Panc1 (cell line): ENCODE results near the gene ACSBG1. TPM values are rescaled to one million over a fixed set of nuclear protein-coding genes. Genes with fewer than 3 reads are reported as not detected.

ENCODE experiments used
- ATAC-seq: fragments of 200-7000 bp; cut with Tn5 transposase; 2 replicates; pipeline ENCODE4 v1.9.1; 2020; ENCODE audit warnings: mild to moderate bottlenecking, moderate library complexity
- BruUV-seq: library from RNA; stranded (reverse); fragments of 400-500 nt; replicated peaks from 2 replicates; lab custom pipeline; 2021; lab: Mats Ljungman, UMichigan
- CTCF ChIA-PET: fragments of 300-600 bp; sonication (Branson Sonifier 250); formaldehyde crosslinking; loops from one replicate; lab custom pipeline; 2022; ENCODE audit warnings: antibody characterized with exemption; lab: Charles Lee
- POLR2A ChIA-PET: fragments of 300-600 bp; sonication (Branson Sonifier 250); formaldehyde crosslinking; loops from one replicate; lab custom pipeline; 2022; ENCODE audit warnings: antibody characterized with exemption; lab: Charles Lee
- DNase-seq: peaks from one replicate; pipeline ENCODE4 v3.0.0-alpha.2; 2010; ENCODE audit warnings: low read depth, low spot score
- H3K27ac ChIP-seq: 2 replicates; pipeline ENCODE4 v1.5.1; 2011; ENCODE audit warnings: mild to moderate bottlenecking, low read length, inconsistent platforms
- H3K27me3 ChIP-seq: fragments of 200-500 bp; sonication (Bioruptor generic); 2 replicates; pipeline ENCODE4 v1.6.0; 2014; ENCODE audit warnings: low read length, inconsistent platforms; ENCODE audit not compliant: control insufficient read depth, insufficient read depth
- H3K36me3 ChIP-seq: fragments of 200-500 bp; sonication (Bioruptor generic); 2 replicates; pipeline ENCODE4 v1.5.1; 2014; ENCODE audit warnings: inconsistent platforms, mild to moderate bottlenecking, low read length, moderate library complexity; ENCODE audit not compliant: control insufficient read depth, insufficient read depth
- H3K4me1 ChIP-seq: 2 replicates; pipeline ENCODE4 v1.5.1; 2011; ENCODE audit warnings: inconsistent platforms, mild to moderate bottlenecking, low read length, moderate library complexity; ENCODE audit not compliant: control insufficient read depth, insufficient read depth
- H3K4me3 ChIP-seq, 2 experiments: 2 replicates each; pipeline ENCODE4 v1.5.1; 2011 to 2012; ENCODE audit warnings: low read depth in 2 of 2, low read length in 2 of 2, mild to moderate bottlenecking in 2 of 2, inconsistent platforms in 1 of 2, moderate library complexity in 1 of 2
- H3K9me3 ChIP-seq: fragments of 200-500 bp; sonication (Bioruptor generic); 2 replicates; pipeline ENCODE4 v1.5.1; 2014; ENCODE audit warnings: low read depth, mild to moderate bottlenecking, inconsistent platforms, low read length, moderate library complexity; ENCODE audit not compliant: control insufficient read depth, insufficient read depth
- POLR2AphosphoS5 ChIP-seq: IDR thresholded peaks from 2 replicates; pipeline ENCODE4 v1.6.1; 2012; ENCODE audit warnings: mild to moderate bottlenecking, low read depth, low read length, moderate library complexity
- SIN3A ChIP-seq: IDR thresholded peaks from 2 replicates; pipeline ENCODE4 v1.6.1; 2012; ENCODE audit warnings: low read depth, mild to moderate bottlenecking, low read length, moderate library complexity, borderline replicate concordance; ENCODE audit not compliant: insufficient read depth
- TCF7L2 ChIP-seq: IDR thresholded peaks from 2 replicates; pipeline ENCODE4 v1.6.1; 2011; ENCODE audit warnings: mild to moderate bottlenecking, low read depth, low read length, inconsistent platforms
- in situ Hi-C: cut with HindIII; loops from 2 replicates; pipeline ENCODE4 v1.10.0; 2016; ENCODE audit warnings: low sequenced_read_pairs, low pct_unique_long_range_greater_than_20kb
- intact Hi-C: fragments of 100-400 bp; cut with micrococcal nuclease; formaldehyde crosslinking; loops from one replicate; pipeline ENCODE4 v1.10.0; 2022; ENCODE audit not compliant: unreplicated experiment
- total RNA-seq: library from RNA; stranded (reverse); gene quantifications from one replicate; pipeline ENCODE4 v1.2.1, GENCODE V29; 2021; ENCODE audit not compliant: unreplicated experiment
- TF ChIP-seq, protein P1 (sequence below): fragments of 450-650 bp; IDR thresholded peaks from 2 replicates; pipeline ENCODE4 v1.5.1; 2017; ENCODE audit warnings: mild to moderate bottlenecking
- TF ChIP-seq, protein P2 (sequence below), 2 experiments: IDR thresholded peaks; 2 replicates each; pipeline ENCODE4 v1.6.1; 2011 to 2012; ENCODE audit warnings: low read depth in 2 of 2, control low read depth in 1 of 2, low read length in 1 of 2, mild to moderate bottlenecking in 1 of 2, moderate library complexity in 1 of 2; ENCODE audit not compliant: insufficient read depth in 1 of 2

The ACSBG1 gene
- total RNA-seq, 1 experiment from 2014 or later, result 0.31 TPM

DNA sequence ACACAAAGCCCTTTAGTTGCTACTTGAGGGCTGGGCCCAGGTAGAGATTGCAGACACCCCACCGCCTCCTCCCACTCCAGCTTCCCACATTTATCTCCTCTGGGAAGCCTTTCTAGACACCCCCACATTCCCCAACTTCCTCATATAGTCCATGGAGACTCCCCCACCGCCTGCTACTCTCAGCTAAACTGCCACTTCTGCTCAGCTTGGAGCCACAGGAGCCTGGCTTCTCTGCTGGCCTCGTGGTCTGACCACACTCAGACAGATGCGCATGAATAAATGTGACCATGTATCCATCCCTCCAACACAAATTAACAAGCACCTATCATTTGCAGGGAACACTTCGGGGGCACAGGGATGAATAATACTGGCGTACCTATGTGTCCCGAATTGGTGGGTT lies 10.5 kb upstream of the ACSBG1 start:
- H3K36me3 ChIP-seq, result no peaks in the 10 kb centered on the region
- no peaks in the 10 kb centered on the region for H3K4me1 ChIP-seq
- H3K27ac ChIP-seq, result no peak overlapping the region
- intact Hi-C loops, result loop anchor here (5.0 kb wide), 1 partner anchor 113 kb away; the partner anchor contains the start of gene CIB2
- DNase-seq, result no peak
- no peak for ATAC-seq
- no peaks in the 10 kb centered on the region for H3K27me3 ChIP-seq
- CTCF ChIA-PET, result no interaction called here
- POLR2A ChIA-PET, result no interaction called here
- no peak for TF ChIP-seq SIN3A
- no peak for TF ChIP-seq TCF7L2
- TF ChIP-seq, protein P1, sequence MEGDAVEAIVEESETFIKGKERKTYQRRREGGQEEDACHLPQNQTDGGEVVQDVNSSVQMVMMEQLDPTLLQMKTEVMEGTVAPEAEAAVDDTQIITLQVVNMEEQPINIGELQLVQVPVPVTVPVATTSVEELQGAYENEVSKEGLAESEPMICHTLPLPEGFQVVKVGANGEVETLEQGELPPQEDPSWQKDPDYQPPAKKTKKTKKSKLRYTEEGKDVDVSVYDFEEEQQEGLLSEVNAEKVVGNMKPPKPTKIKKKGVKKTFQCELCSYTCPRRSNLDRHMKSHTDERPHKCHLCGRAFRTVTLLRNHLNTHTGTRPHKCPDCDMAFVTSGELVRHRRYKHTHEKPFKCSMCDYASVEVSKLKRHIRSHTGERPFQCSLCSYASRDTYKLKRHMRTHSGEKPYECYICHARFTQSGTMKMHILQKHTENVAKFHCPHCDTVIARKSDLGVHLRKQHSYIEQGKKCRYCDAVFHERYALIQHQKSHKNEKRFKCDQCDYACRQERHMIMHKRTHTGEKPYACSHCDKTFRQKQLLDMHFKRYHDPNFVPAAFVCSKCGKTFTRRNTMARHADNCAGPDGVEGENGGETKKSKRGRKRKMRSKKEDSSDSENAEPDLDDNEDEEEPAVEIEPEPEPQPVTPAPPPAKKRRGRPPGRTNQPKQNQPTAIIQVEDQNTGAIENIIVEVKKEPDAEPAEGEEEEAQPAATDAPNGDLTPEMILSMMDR, result no peak
- TF ChIP-seq, protein P2, sequence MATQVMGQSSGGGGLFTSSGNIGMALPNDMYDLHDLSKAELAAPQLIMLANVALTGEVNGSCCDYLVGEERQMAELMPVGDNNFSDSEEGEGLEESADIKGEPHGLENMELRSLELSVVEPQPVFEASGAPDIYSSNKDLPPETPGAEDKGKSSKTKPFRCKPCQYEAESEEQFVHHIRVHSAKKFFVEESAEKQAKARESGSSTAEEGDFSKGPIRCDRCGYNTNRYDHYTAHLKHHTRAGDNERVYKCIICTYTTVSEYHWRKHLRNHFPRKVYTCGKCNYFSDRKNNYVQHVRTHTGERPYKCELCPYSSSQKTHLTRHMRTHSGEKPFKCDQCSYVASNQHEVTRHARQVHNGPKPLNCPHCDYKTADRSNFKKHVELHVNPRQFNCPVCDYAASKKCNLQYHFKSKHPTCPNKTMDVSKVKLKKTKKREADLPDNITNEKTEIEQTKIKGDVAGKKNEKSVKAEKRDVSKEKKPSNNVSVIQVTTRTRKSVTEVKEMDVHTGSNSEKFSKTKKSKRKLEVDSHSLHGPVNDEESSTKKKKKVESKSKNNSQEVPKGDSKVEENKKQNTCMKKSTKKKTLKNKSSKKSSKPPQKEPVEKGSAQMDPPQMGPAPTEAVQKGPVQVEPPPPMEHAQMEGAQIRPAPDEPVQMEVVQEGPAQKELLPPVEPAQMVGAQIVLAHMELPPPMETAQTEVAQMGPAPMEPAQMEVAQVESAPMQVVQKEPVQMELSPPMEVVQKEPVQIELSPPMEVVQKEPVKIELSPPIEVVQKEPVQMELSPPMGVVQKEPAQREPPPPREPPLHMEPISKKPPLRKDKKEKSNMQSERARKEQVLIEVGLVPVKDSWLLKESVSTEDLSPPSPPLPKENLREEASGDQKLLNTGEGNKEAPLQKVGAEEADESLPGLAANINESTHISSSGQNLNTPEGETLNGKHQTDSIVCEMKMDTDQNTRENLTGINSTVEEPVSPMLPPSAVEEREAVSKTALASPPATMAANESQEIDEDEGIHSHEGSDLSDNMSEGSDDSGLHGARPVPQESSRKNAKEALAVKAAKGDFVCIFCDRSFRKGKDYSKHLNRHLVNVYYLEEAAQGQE (IDR thresholded peaks at IDR 0.05; ENCODE audit: insufficient read depth in 1 of 2, low read depth in 2 of 2, low read length in 1 of 2), result no peak
- TF ChIP-seq POLR2AphosphoS5, result no peak
- H3K9me3 ChIP-seq, result no peaks in the 10 kb centered on the region
- no peak overlapping the region for H3K4me3 ChIP-seq
- in situ Hi-C loops, result no loop called here
- BruUV-seq, result no TSS peak

DNA sequence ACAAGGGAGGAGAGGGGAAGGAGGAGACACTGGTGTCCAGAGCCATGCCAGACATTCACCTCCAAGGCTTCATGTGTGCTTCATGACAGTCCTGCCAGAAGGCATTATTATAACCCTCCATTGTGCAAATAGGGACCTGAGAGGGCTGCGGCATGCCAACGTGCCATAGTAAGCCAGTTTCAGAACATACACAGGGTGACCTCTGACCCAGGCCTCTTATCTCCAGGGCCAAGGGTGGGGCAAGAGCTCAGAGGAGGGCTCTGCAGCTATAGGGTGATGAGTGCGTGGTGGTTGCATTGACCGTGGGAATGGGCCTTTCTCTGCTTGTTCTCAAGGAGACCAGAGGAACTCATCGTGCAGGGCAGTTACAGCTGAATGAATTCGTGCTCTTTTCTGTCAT lies 9.7 kb upstream of the ACSBG1 start:
- Histone ChIP-seq H3K4me3 (no peak overlapping the region), H3K27me3 (no peaks in the 10 kb centered on the region), H3K9me3 (no peaks in the 10 kb centered on the region), H3K4me1 (no peaks in the 10 kb centered on the region), H3K36me3 (no peaks in the 10 kb centered on the region), H3K27ac (no peak overlapping the region)
- DNase-seq, result no peak
- in situ Hi-C loops, result no loop called here
- intact Hi-C loops, result loop anchor here (5.0 kb wide), 1 partner anchor 112 kb away; the partner anchor contains the start of gene CIB2
- no peak for ATAC-seq
- ChIA-PET CTCF (interaction anchor here (0.6 kb wide), 1 partner anchor 131 kb away, joined by 7 read pairs; no protein-coding TSS in a partner anchor), POLR2A (no interaction called here)
- TF ChIP-seq SIN3A (no peak), POLR2AphosphoS5 (no peak), TCF7L2 (no peak)
- TF ChIP-seq, protein P2 (IDR thresholded peaks at IDR 0.05; ENCODE audit: insufficient read depth in 1 of 2, low read depth in 2 of 2, low read length in 1 of 2), result no peak
- TF ChIP-seq, protein P1, result no peak
- no TSS peak for BruUV-seq
